ENCODE measurements around the gene PLXDC2.
A peak's percentile ranks its signal among the peaks of the same experiment; 100 is the strongest.

The PLXDC2 gene

DNA sequence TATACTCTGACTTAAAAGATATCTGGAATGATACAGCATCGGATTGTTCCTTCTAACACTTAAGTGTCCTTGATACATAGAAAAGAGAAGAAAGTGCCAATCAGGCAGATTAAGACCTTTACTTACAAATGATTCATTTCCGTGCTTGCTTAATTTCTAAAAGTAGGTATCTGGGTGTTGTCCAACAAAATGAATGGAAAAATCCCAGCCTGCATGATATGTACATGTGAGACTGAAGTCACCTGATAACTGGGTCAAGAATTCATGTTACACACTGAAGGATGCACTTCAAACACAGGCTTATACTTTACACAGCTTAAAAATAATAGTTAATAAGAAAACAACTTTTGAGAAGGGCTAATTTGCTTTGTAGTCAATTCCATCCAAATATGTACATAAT is 25.2 kb upstream of the PLXDC2 start:
- Histone ChIP-seq H3K36me3 (ENCODE audit: insufficient read depth, low read length) (no peaks in the 10 kb centered on the region), H3K4me1 (ENCODE audit: insufficient read depth, low read length) (no peaks in the 10 kb centered on the region), H3K9me3 (ENCODE audit: low read length) (no peaks in the 10 kb centered on the region), H3K4me3 (ENCODE audit: low read length) (no peak overlapping the region), H2AFZ (ENCODE audit: low read depth, low read length) (no peak overlapping the region), H3K27me3 (ENCODE audit: insufficient read depth, low read length) (no peaks in the 10 kb centered on the region)

DNA sequence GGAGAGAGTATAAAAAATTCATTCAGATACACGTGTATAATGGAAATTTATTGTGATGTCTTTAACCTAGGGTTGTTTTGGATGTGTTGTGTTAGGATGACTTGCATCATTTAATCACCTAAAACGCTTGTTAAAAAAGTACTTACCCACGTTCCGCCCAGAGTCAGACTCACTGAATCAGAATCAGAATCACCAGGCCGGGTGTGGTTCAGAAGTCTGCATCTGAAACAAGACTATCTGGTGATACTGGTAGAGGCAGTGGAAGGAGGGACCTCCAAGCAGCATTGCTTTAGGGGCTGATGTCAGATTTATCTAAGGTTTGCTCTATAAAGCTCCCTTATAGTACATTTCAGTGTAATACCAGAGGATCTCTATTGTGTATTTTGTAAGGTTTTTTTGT is 20.5 kb upstream of the PLXDC2 start:
- Histone ChIP-seq H3K9me3 (ENCODE audit: low read length) (no peaks in the 10 kb centered on the region), H3K27me3 (ENCODE audit: insufficient read depth, low read length) (no peaks in the 10 kb centered on the region), H3K36me3 (ENCODE audit: insufficient read depth, low read length) (no peaks in the 10 kb centered on the region), H3K4me1 (ENCODE audit: insufficient read depth, low read length) (no peaks in the 10 kb centered on the region), H2AFZ (ENCODE audit: low read depth, low read length) (no peak overlapping the region), H3K4me3 (ENCODE audit: low read length) (no peak overlapping the region)

DNA sequence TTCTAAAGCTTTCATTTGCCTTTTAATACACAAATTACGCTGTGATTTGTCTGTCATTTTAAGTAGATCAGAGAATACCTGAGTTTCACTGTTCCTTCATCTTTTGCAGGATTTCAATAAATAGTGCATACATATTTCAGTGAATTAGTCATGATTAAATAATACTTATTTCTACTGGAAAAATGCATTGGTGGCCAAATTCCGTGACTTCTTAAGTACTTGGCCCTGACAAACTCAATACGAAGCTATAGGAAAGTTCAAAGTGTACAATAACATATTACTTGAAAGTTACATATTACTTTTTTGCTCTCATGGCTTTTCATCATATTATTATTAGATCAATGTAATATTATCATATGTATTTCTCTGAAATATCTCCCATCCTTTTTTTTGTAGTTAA is 16.1 kb upstream of the PLXDC2 start:
- H3K36me3 ChIP-seq (ENCODE audit: insufficient read depth, low read length) = no peaks in the 10 kb centered on the region
- H3K9me3 ChIP-seq (ENCODE audit: low read length) = peaks cover 2% of the 10 kb centered on the region
- H2AFZ ChIP-seq (ENCODE audit: low read depth, low read length) = no peak overlapping the region
- no peak overlapping the region for H3K4me3 ChIP-seq (ENCODE audit: low read length)
- no peaks in the 10 kb centered on the region for H3K27me3 ChIP-seq (ENCODE audit: insufficient read depth, low read length)
- no peaks in the 10 kb centered on the region for H3K4me1 ChIP-seq (ENCODE audit: insufficient read depth, low read length)

DNA sequence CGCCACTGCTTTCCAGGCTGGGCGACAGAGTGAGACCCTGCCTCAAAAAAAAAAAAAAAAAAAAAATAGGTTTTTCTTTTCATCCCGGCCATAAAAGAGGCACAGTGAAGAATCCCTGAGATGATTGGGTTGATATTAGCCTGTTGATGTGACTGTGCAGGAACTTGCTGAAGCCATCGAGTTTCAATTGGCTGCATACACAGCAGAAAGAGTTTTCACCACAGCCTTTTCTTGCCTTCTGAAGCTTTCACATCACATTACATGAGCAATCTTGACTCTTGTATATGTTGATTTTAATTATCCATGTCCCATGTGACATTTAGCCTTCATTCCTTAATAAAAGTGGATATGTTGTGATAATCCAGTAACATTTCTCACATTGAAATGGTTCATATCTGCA is 14.9 kb upstream of the PLXDC2 start:
- no peaks in the 10 kb centered on the region for H3K36me3 ChIP-seq (ENCODE audit: insufficient read depth, low read length)
- H3K9me3 ChIP-seq (ENCODE audit: low read length) = peaks cover 2% of the 10 kb centered on the region
- H3K27me3 ChIP-seq (ENCODE audit: insufficient read depth, low read length) = no peaks in the 10 kb centered on the region
- H3K4me1 ChIP-seq (ENCODE audit: insufficient read depth, low read length) = no peaks in the 10 kb centered on the region
- no peak overlapping the region for H3K4me3 ChIP-seq (ENCODE audit: low read length)
- no peak overlapping the region for H2AFZ ChIP-seq (ENCODE audit: low read depth, low read length)

DNA sequence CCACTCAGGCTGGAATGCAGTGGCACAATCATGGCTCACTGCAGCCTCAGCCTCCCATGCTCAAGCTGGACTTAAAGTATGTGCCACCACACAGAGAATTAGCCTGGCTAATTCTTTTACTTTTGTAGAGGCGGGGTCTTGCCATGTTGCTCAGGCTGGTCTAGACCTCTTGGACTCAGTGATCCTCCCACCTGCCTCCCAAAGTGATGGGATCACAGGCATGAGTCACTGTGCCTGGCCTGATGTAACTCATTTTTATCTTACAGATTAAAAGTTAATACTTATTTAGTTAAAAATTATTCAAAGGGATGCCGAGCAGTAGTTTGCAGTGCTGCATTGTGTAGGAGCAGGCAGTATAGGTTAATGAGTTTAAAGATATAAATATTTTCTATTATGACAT is 12.6 kb upstream of the PLXDC2 start:
- no peak overlapping the region for H2AFZ ChIP-seq (ENCODE audit: low read depth, low read length)
- H3K4me1 ChIP-seq (ENCODE audit: insufficient read depth, low read length) = no peaks in the 10 kb centered on the region
- H3K9me3 ChIP-seq (ENCODE audit: low read length) = peaks cover 2% of the 10 kb centered on the region
- no peaks in the 10 kb centered on the region for H3K36me3 ChIP-seq (ENCODE audit: insufficient read depth, low read length)
- H3K27me3 ChIP-seq (ENCODE audit: insufficient read depth, low read length) = no peaks in the 10 kb centered on the region
- no peak overlapping the region for H3K4me3 ChIP-seq (ENCODE audit: low read length)

DNA sequence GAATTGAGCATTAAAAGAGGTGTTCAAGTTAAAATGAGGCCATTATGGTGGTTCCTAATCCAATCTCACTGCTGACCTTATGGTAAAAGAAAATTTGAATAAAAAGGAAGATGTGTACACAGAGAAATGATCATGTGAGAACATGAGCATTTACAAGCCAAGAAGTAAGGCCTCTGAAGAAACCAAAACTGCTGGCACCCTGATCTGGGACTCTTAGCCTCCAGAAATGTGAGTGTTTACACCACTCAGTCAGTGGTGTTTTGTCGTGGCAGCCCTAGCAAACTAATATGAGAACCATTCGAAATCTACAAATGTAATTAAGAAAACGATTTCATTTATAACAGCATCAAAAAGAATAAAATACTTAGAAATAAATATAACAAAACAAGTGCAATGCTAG is 6.8 kb upstream of the PLXDC2 start:
- Histone ChIP-seq H3K36me3 (ENCODE audit: insufficient read depth, low read length) (no peaks in the 10 kb centered on the region), H3K4me1 (ENCODE audit: insufficient read depth, low read length) (peaks cover 2% of the 10 kb centered on the region), H3K4me3 (ENCODE audit: low read length) (no peak overlapping the region), H2AFZ (ENCODE audit: low read depth, low read length) (no peak overlapping the region), H3K27me3 (ENCODE audit: insufficient read depth, low read length) (no peaks in the 10 kb centered on the region), H3K9me3 (ENCODE audit: low read length) (peaks cover under 1% of the 10 kb centered on the region)

DNA sequence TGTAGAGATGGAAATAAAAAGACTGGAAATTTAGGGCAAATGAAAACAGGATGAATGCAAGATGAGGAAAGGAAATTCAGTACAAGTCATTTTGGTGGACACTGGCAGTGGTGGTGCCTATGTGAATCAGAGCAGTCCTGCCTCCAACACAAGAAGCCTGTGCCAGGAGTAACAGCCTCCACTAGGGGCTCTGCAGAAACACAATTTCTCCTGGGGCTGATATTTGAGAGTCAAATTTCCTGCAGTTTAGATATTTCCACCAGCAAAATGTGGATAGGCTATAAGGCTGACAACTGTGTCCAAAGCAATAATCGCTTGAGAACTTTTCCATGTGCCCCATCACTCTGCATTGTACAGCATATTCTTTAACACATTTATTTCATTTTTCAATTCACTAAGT is 4.7 kb upstream of the PLXDC2 start:
- peaks cover 7% of the 10 kb centered on the region for H3K4me1 ChIP-seq (ENCODE audit: insufficient read depth, low read length)
- no peaks in the 10 kb centered on the region for H3K27me3 ChIP-seq (ENCODE audit: insufficient read depth, low read length)
- H3K9me3 ChIP-seq (ENCODE audit: low read length) = no peaks in the 10 kb centered on the region
- H2AFZ ChIP-seq (ENCODE audit: low read depth, low read length) = no peak overlapping the region
- H3K36me3 ChIP-seq (ENCODE audit: insufficient read depth, low read length) = no peaks in the 10 kb centered on the region
- no peak overlapping the region for H3K4me3 ChIP-seq (ENCODE audit: low read length)

DNA sequence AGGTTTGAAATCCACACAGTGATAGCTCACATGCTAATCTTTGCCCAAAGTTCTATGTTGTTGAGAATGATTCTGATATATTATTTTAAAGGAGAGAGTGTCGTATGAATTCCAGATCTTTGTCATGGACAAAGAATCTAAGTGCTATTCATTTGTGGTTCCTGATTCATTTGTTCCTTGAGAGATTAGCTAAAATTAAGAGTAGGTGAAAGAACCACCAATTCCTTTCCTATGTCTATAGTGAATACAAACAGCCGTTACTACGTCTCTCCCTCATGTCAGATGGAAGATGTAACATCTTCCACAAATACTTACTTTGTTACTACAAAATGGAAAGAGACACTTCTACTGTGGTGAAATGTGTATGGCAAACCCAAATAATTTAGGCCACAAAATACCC is 3.3 kb upstream of the PLXDC2 start:
- H3K27me3 ChIP-seq (ENCODE audit: insufficient read depth, low read length) = no peaks in the 10 kb centered on the region
- H3K9me3 ChIP-seq (ENCODE audit: low read length) = no peaks in the 10 kb centered on the region

DNA sequence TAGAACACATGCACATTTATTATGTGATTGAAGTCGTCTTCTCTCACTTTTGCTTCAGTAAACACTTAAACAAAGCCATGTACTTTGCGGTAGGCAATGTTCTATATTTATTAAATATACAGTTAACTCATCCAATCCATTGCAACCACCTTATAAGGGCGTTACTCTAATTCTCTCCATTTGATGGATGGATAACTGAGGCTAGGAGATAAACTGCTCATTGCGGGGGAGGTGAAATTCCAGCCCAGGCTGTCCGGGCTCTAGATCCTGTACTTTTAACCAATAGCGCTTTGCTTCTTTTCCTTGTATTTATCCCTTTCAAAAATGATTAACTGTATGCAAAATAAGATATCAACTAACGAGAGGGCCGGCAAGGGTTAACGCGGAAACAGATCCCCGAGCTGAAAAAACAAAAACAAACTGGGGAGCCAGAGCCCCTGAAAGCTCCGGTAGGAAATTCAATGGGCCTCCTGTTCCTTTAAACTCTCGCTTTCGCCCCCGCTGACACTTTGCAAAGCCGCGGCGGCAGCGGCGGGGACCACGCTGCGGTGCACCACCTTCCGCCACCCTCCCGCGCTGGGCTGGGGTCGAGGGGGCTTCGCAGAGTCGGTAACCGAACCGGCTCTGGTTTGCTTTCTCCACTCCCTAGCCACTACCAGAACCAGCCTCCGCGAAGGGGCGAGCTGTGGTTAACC is 1.0 kb upstream of the PLXDC2 start:
- H3K27me3 ChIP-seq (ENCODE audit: insufficient read depth, low read length) = no peaks in the 10 kb centered on the region

More for the DNA sequence above, 3.3 kb upstream of the PLXDC2 start:
- H3K4me3 ChIP-seq (ENCODE audit: low read length) = no peak overlapping the region
- H3K36me3 ChIP-seq (ENCODE audit: insufficient read depth, low read length) = no peaks in the 10 kb centered on the region
- H3K4me1 ChIP-seq (ENCODE audit: insufficient read depth, low read length) = peaks cover 7% of the 10 kb centered on the region
- no peak overlapping the region for H2AFZ ChIP-seq (ENCODE audit: low read depth, low read length)

DNA sequence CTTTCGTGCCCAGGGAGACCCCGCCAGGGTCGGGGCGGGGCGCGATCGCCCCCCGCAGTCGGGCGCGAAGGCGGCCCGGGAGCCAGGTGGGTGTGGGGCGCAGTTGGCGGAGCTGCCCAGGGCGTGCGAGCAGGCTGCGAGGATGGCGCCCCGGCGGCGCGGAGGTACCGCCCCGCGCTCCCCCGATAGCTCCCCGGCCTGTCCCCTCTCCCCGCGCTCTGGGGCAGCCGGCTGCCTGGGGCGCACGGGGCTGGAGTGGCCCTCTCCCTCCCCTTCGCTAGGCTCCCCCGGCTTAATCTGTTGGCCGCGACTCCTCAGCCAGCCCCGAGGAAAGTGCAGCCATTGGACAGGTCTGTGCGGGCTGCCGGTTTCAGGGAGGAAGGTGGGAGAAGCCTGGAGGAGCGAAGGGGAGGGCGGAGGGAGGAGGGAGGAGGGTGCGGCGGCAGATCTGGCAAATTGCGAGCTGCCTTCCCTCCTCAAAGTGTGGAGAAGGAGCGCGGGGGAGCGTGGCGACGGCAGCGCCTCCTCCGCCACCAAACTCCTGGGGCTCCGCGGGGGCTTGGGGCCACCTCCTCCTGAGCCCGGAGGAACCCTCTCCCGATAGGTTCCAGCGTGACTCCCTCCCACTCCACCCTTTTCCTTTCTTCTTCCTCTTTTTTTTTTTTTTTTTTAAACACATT is 361 bp upstream of the PLXDC2 start:
- no peaks in the 10 kb centered on the region for H3K9me3 ChIP-seq (ENCODE audit: low read length)
- no peaks in the 10 kb centered on the region for H3K27me3 ChIP-seq (ENCODE audit: insufficient read depth, low read length)
- H3K4me1 ChIP-seq (ENCODE audit: insufficient read depth, low read length) = peaks cover 13% of the 10 kb centered on the region
- H3K36me3 ChIP-seq (ENCODE audit: insufficient read depth, low read length) = no peaks in the 10 kb centered on the region
- peak overlapping the region; percentile 77 for H3K4me3 ChIP-seq (ENCODE audit: low read length)
- H2AFZ ChIP-seq (ENCODE audit: low read depth, low read length) = peak overlapping the region; percentile 93

More for the DNA sequence above, 1.0 kb upstream of the PLXDC2 start:
- Histone ChIP-seq H3K4me1 (ENCODE audit: insufficient read depth, low read length) (peaks cover 13% of the 10 kb centered on the region), H2AFZ (ENCODE audit: low read depth, low read length) (peak overlapping the region; percentile 93), H3K9me3 (ENCODE audit: low read length) (no peaks in the 10 kb centered on the region), H3K4me3 (ENCODE audit: low read length) (peak overlapping the region; percentile 77), H3K36me3 (ENCODE audit: insufficient read depth, low read length) (no peaks in the 10 kb centered on the region)

DNA sequence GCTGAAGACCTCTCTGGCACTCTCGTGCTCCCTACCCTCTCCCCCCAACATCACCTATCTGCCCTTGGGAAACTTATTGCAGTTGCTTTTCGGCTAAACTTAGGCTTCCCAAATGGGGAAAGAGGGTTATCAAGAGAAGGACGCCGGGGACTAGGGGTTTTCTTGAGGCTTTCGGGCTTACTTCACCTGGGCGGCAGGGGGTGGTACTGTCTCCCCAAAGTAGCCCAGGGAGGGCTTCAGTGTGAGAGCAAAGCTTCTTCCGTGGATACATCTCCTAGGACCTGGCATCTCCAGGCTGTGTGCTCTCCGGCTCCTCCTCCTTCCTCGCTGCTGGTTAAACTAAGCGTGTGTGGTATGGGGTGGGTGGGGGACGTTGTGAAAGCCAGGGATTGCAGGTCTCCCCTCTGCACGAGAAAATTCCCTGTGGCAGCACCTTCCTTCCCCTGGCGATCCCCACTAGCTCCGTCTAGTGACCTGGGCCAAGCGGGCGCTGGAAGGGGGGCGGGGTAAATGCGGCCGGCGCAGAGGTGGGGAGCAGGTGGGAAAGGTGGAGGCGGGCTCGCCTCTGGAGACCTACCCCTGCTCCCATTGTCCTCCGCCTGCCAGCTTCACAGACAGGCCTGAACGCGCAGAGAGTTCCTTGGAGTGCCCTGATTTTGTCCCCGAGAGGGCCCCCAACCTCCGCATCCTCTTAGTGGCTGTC is 1.1 kb downstream of the PLXDC2 start:
- Histone ChIP-seq H3K4me1 (ENCODE audit: insufficient read depth, low read length) (peaks cover 13% of the 10 kb centered on the region), H3K36me3 (ENCODE audit: insufficient read depth, low read length) (no peaks in the 10 kb centered on the region), H3K4me3 (ENCODE audit: low read length) (peak overlapping the region; percentile 77), H3K9me3 (ENCODE audit: low read length) (no peaks in the 10 kb centered on the region), H3K27me3 (ENCODE audit: insufficient read depth, low read length) (no peaks in the 10 kb centered on the region), H2AFZ (ENCODE audit: low read depth, low read length) (peak overlapping the region; percentile 49)

DNA sequence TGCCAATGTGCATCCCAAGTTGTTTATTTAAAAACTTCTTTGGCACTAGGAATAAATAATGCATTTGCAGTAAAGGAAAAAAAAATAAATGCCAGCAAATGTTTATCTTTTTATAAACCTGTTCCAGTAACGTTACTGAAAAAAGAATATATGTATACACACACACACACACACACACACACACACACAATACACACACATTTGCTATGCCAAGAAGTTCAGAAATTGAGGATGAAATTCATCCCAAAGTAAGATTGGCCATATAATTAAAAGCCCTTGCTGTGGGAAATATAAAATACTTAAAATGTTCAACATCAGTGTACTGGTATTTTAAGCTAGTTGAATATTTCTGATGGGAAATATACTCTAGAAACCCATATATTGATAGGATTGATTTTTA is 2.6 kb downstream of the PLXDC2 start:
- Histone ChIP-seq H2AFZ (ENCODE audit: low read depth, low read length) (no peak overlapping the region), H3K36me3 (ENCODE audit: insufficient read depth, low read length) (peaks cover 3% of the 10 kb centered on the region), H3K9me3 (ENCODE audit: low read length) (no peaks in the 10 kb centered on the region), H3K27me3 (ENCODE audit: insufficient read depth, low read length) (no peaks in the 10 kb centered on the region), H3K4me1 (ENCODE audit: insufficient read depth, low read length) (peaks cover 13% of the 10 kb centered on the region), H3K4me3 (ENCODE audit: low read length) (peak overlapping the region; percentile 77)

DNA sequence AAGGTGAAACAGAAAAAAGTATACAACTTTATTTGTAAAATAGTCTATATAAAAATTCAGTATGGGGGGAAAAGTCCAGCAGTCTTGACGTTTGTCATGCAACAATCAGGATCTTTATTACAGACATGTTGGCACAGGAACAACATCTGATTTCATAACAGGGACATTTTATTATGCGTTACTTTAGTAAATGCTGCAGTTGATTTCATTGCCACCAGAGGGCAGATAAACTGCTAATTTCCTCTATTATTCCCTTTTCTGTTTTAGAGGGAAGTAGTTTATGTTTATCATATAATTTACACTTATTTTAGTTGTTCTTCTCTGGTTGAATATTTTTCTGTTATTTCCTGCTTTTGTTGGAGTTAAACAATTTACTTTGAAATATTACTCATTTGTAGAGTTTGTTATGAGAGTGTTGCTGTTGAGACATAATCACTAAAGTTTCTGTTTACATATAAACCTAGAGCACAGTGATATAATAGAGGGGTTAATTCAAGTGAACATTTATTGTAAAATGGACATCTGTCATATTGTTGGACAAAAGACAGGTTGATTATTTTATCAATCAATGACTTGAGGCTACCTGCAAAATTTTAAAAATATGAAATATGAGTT is 3.3 kb downstream of the PLXDC2 start:
- H3K4me3 ChIP-seq (ENCODE audit: low read length) = peak overlapping the region; percentile 77
- H3K9me3 ChIP-seq (ENCODE audit: low read length) = no peaks in the 10 kb centered on the region
- no peak overlapping the region for H2AFZ ChIP-seq (ENCODE audit: low read depth, low read length)
- H3K36me3 ChIP-seq (ENCODE audit: insufficient read depth, low read length) = peaks cover 4% of the 10 kb centered on the region
- H3K27me3 ChIP-seq (ENCODE audit: insufficient read depth, low read length) = no peaks in the 10 kb centered on the region
- peaks cover 17% of the 10 kb centered on the region for H3K4me1 ChIP-seq (ENCODE audit: insufficient read depth, low read length)
